Astrocyte of the spinal cord (primary cell): Measurements from ENCODE around the gene TCF7.
A peak's percentile ranks its signal among the peaks of the same experiment; 100 is the strongest.

Source experiments
- DNase-seq: peaks from one replicate; pipeline ENCODE4 v3.0.0; 2011; ENCODE audit warnings: low read depth, low spot score
- H3K4me3 ChIP-seq: 2 replicates; pipeline ENCODE4 v1.5.1; 2011; ENCODE audit warnings: low read depth, mild to moderate bottlenecking, low read length, moderate library complexity
- CTCF ChIP-seq: IDR thresholded peaks from 2 replicates; pipeline ENCODE4 v1.5.1; 2012; ENCODE audit warnings: low read depth, mild to moderate bottlenecking, low read length, inconsistent platforms
- in situ Hi-C: cut with HindIII; loops from 2 replicates; pipeline ENCODE4 v1.10.0; 2017; ENCODE audit warnings: low sequenced_read_pairs

TCF7 gene

GRCh38 chr5:134084022-134084565 lies 30.4 kb upstream of the TCF7 start:
- in situ Hi-C loops: no loop called here
- no peak overlapping the region for H3K4me3 ChIP-seq
- no peak for TF ChIP-seq CTCF
- DNase-seq: no peak

- TF ChIP-seq CTCF: no peak
- no peak for DNase-seq
- H3K4me3 ChIP-seq: no peak overlapping the region
- in situ Hi-C loops: no loop called here
Observed at GRCh38 chr5:134084570-134084969, 29.9 kb upstream of the TCF7 start.

DNA sequence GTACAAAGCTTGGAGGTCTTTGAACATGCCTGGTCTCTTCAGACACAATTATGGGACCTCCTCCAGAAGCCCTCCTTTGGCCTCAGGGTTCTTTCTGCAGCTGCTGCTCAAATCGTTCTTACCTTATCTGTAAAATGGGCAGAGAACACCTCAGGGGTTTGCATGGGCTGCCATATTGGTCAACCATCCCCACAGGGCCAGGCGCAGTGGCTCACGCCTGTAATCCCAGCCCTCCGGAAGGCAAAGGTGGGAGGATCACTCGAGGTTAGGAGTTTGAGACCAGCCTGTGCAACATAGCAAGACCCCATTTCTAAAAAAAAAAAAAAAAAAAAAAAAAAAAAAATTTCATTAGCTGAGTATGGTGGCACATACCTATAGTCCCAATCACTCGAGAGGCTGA lies 29.1 kb upstream of the TCF7 start:
- in situ Hi-C loops: no loop called here
- TF ChIP-seq CTCF: no peak
- no peak overlapping the region for H3K4me3 ChIP-seq
- DNase-seq: no peak

DNA sequence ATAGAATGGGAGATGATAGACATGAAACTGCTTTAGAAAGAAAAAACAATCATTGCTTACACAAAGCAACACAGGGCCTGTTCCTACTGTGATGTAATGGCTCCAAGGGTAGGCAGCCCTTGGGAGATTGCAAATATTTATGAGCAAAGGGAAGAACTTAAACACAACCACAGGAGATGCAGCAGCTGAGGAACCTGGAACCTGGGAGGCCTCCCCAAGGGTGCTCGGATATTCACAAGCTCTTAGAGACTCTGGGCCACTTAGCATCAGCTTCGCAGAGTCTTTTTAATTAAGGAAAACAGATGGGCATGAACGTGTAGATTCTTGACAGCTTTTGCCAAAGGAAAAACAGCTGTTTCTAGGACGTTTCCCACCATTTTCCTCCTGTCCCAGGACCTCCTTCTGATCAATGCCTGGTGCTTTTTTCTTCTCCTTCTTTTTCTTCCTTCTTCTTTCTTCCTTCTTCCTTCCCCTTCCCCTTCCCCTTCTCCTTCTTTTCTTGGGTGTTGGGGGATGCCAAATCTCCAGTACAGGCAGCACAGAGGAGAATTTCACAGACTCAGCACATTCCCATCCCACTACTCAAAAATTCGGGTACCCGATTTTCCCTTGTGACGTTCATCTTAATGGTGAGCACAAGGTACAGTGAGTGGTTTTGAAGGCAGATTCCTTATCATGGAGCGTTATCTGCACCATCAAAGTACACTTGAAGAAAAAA lies 28.1 kb upstream of the TCF7 start:
- TF ChIP-seq CTCF: no peak
- in situ Hi-C loops: no loop called here
- DNase-seq: no peak

GRCh38 chr5:134086943-134087305 lies 27.6 kb upstream of the TCF7 start:
- in situ Hi-C loops: no loop called here
- TF ChIP-seq CTCF: no peak
- no peak overlapping the region for H3K4me3 ChIP-seq
- no peak for DNase-seq

More for the DNA sequence above, 28.1 kb upstream of the TCF7 start:
- H3K4me3 ChIP-seq: no peak overlapping the region

- no peak overlapping the region for H3K4me3 ChIP-seq
- in situ Hi-C loops: no loop called here
- no peak for TF ChIP-seq CTCF
- peak; percentile 22 for DNase-seq
Observed at GRCh38 chr5:134088291-134088690, 26.2 kb upstream of the TCF7 start.
